IPS-18c (cell line): ENCODE data around the gene KLHL40.

Experiments used
- H3K4me3 ChIP-seq: 2 replicates; pipeline ENCODE4 v1.7.0; 2013; ENCODE audit warnings: low read depth, mild to moderate bottlenecking, low read length, moderate library complexity; ENCODE audit not compliant: insufficient read depth
- H3K9me3 ChIP-seq: one replicate; pipeline ENCODE4 v1.6.1; 2013; ENCODE audit warnings: mild to moderate bottlenecking, low read length, moderate library complexity; ENCODE audit not compliant: control insufficient read depth, insufficient read depth

Gene KLHL40

DNA sequence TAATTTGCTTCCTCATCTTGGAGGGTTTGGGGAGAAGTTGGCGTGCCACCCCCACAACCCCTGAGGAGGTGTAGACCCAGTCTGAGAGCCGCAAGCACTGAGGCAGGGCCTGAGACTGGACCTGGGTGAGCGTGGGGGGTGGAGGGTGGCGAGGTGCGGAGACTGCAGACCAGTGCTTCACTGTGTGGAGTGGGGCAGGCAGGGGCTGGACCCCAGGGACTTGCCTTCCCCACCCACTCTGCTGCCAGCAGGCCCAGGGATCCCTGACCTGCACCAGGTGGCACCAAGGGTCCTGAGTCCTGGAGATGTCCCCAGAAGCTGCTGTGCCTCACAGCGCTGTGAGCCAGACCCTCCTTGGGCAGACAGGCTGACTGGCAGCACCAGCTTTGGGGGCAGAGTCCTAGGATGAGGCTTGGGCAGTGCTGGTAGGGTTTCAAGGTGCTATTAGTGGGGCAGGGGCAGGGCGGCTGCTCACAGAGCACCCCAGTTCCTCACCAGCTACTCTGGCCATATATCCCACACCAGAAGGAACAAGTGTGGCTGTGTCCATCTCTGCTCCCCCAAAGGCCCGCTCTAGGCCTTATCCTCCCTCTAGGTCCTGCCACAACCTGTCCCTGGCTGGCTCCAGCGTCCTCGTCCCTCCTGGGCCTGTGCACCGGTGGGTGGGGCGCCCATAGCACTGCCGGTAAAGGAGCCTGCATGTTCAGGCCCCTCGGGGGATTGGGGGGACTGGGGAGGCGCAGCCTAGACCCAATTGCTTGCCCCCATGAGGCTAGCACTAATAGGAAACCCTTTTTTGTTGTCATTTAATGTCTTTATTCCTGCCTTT is 20.1 kb upstream of the KLHL40 start:
- no peak overlapping the region for H3K4me3 ChIP-seq
- no peaks in the 10 kb centered on the region for H3K9me3 ChIP-seq

DNA sequence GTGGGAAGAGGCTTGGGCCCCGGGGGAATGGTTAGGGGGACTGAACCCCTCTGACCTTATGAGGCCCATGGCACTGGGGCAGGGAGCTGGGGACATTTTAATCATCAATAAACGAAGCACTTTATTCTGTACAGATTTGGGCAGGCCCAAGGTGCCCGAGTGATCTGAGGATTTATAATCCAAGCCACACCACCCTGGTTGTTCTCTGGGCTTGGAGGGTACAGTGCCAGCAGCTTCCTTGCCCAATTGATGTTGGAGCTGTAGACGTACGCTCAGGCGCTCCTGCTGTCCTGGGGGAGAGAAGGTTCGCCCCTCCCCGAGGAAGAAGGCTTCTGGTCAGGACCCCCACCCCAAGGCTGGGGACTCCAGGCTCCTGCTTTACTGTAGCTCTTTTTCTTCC is 19.3 kb upstream of the KLHL40 start:
- Histone ChIP-seq H3K4me3 (no peak overlapping the region), H3K9me3 (peaks cover 2% of the 10 kb centered on the region)

DNA sequence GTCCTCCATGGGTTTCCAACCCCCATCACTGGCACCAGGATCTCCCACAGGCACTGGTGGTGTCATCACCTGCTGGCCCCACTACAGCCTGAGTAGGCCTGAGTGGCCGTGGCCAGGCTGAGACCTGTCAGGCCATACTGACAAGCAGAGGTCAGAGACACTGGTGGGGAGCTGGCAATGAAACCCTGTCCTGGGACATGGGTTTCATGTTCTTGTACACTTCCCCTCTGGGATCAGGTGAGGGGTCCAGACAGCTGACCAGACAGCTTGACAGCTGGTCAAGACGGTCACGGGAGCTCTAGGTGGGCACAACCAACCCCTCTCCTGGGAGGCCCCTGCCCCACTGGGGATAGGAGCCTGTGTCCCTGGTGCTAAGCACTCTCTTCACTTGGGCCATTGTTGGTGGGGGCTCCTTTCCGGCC is 18.7 kb upstream of the KLHL40 start:
- peaks cover 2% of the 10 kb centered on the region for H3K9me3 ChIP-seq
- H3K4me3 ChIP-seq: no peak overlapping the region

DNA sequence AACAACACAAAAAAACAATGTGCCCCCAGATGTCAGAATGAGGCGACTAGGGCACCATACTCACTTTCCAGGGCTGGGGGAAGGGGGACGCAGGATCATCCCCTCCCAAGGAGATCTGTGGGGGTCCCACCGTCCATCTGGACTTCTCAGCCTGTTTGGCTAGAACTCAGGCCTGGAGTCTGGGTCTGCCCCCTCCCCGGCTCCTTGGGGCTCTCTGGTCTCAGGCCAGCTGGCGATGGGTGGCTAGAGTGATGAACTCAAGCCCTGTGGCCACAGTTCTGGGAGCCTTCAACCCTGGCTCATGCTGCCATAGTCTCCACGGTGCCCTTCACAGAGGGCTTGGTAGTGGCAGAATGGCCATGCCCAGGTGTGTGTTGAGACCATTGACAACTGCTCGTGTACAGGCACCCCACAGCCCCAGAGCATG is 18.2 kb upstream of the KLHL40 start:
- Histone ChIP-seq H3K4me3 (no peak overlapping the region), H3K9me3 (peaks cover 2% of the 10 kb centered on the region)

DNA sequence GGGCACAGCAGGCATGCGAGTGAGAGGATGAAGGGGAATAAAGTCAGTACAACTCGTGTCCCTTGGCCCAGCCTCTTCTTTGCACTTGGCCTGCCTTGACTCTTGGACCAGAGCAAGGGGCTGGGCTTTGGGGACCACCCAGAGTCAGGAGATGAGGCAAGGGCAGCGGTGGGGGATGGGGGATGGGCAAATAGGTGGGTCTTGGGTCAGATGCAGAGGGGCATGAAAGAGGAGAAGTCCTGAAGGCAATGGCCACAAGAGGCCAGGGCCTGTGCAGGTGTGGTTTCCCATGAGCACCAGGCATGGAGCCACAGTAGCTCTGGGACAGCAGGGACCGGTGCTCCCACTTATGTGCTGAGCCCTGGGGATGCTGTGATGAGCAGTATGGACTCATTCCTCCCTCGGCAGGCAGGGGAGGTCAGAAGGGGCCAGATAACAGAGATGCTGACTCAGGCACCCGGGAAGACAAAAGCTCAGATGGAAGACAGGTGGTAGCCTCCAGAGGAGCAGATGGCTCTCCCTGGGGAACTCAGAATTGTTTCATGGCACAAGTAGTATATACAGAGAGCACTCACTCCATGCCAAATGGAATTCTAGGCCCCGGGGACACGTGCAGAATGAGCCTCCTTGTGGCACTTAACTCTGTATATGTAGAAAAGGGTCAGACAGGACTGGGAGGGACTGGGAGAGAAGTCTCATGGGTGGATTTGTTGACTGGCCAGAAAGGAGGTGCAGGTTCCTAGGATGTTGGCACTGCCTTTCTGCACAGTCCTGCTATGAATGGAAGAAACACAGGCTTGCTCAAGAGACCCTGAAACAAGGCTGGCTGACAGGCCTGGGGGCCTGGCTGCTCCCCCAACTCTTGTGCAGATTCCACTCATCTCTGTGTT is 17.6 kb upstream of the KLHL40 start:
- Histone ChIP-seq H3K4me3 (no peak overlapping the region), H3K9me3 (peaks cover 2% of the 10 kb centered on the region)

DNA sequence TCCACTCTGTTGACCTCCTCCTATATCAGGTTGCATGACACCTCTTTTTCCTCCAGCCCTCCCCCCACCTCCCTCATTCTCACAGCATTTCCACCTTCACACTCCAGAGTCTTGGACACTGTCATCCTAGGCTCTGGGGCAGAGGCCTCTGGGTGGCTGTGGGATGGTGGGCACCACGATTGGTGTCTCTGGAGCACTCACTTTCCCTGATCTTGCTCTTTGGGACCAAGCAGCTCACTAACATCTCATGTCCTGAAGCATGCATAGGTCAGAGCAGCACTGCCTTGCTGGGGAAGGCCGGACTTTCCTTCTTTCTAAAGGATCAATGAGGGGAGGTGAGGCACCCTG is 16.9 kb upstream of the KLHL40 start:
- Histone ChIP-seq H3K4me3 (no peak overlapping the region), H3K9me3 (peaks cover 2% of the 10 kb centered on the region)

DNA sequence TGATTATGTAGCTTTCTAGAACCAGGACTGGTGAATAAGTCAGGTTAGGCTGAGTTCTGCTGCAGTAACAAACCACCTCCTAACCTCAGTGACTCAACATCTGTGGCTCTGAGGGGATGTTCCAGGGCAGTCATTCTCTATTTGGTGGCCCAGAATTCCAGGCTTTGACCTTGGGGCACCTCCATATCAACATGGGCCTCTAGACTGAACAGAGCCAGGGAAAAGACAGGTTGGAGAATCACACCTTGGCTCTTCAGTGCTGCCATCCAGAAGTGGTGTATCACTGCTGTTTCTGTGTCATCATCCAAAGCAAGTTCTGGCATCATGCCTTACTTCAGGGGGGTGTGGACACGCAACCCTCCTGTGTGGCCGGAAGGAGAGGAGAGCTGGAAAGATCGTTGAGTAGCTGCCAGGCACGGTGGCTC is 16.5 kb upstream of the KLHL40 start:
- H3K9me3 ChIP-seq: peaks cover 2% of the 10 kb centered on the region
- H3K4me3 ChIP-seq: no peak overlapping the region

DNA sequence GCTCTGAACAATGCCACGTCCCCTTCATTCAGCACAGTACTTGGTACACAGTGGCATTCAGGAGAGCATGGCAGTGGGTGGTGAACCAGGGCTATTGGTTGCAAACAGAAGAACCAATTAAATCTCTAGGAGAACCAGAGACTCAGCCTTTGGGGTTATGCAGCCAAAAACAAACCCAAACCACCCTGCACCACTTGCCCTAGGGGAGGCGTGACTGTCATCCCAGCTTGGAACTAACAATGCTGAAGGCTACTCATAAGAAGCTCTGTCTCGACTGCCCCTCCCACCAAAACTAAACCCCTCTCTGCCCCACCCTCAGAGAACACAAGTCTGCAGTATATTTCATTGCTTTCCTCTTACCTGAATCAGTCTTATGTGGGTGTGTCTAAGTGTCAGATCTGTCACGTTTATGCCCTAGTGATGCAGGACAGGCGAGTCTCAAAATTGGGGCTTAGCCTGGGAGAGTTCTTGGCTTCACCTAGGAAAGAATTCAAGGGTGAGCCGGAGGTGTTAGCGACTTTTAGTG is 15.2 kb upstream of the KLHL40 start:
- Histone ChIP-seq H3K4me3 (no peak overlapping the region), H3K9me3 (peaks cover 2% of the 10 kb centered on the region)

DNA sequence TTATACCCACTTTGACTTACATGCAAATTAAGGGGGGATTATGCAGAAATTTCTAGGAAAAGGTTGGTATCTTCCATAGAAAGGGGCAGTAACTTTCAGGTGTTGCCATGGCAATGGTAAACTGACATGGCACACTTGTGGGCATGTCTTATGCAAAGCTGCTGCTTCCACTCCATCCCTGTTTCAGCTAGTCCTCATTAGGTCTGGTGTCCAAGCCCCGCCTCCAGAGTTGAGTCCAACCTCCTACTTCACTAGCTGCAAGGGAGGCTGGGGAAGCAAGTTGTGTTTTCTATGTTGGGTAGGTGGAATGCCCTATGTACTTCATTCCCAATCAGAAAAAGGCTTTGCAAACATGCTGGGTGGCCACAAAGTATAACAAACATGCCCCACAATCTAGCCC is 14.7 kb upstream of the KLHL40 start:
- Histone ChIP-seq H3K4me3 (no peak overlapping the region), H3K9me3 (peaks cover 2% of the 10 kb centered on the region)

DNA sequence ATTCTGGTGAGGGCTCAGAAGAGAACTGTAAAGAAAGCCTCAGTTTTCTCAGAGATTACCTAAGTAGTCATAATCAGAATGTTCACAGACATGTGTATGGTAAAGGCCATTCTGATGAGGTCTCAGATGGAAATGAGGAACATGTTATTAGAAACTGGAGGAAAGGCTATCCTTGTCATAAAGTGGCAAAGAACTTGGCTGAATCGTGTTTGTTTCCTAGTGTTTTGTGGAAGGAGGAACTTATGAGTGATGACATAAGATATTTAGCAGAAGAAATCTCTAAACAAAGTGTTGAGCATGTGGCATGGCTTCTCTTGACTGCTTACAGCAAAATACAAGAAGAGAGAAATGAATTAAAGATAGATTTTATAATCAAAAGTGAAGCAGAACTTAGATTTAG is 12.8 kb upstream of the KLHL40 start:
- no peak overlapping the region for H3K4me3 ChIP-seq
- peaks cover 2% of the 10 kb centered on the region for H3K9me3 ChIP-seq

DNA sequence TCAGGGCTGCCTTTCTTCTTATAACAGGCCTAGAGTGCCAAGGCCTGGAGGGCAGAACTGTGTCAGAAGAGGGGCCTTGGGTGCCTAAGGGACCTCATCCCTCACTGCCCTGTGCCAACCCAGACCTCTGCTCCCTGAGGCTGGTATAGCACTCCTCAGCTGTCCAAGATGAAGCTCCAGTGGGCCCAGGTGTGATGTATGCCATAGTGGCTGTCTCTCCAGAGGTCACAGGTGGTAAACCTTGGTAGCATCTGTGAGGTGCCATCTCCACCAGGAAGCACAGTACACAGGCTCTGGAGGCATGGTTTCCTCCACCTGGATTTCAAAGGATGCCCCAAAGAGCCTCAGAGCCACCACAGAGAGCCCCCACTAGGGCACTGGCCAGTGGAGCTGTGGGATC is 12.3 kb upstream of the KLHL40 start:
- H3K9me3 ChIP-seq: peaks cover 2% of the 10 kb centered on the region
- no peak overlapping the region for H3K4me3 ChIP-seq

DNA sequence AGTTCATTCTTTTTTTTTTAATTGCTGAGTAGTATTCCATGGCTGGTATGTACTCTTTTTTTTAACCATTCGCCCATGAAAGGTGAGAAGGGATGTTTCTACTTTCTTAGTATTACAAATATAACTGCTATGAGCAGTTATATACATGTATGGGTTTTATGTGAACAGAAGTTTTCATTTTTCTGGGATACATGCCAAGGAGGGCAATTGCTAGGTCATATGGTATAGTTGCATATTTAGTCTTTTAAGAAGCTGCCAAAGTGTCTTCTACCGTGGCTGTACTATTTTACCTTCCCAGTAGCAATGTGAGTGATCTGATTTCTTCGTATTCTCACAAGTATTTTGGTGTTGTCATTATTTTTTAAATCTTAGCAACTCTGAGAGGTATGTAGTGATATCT is 11.2 kb upstream of the KLHL40 start:
- no peak overlapping the region for H3K4me3 ChIP-seq
- H3K9me3 ChIP-seq: peaks cover 2% of the 10 kb centered on the region

DNA sequence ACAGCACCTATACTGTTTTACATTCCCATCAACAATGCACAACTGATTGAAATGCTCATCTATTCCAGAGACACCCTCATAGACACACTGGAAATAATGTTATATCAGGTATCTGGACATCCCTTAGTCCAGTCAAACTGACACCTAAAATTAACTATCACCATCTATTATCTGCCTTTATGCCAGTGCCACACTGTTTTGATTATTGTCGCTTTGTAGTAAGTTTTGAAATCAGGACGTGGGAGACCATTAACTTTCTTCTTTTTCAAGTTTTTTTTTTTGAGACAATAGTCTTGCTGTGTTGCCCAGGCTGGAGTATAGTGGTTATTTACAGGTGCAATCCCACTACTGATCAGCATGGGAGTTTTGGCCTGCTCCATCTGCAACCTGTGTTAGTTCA is 9.4 kb upstream of the KLHL40 start:
- no peak overlapping the region for H3K4me3 ChIP-seq
- no peaks in the 10 kb centered on the region for H3K9me3 ChIP-seq

DNA sequence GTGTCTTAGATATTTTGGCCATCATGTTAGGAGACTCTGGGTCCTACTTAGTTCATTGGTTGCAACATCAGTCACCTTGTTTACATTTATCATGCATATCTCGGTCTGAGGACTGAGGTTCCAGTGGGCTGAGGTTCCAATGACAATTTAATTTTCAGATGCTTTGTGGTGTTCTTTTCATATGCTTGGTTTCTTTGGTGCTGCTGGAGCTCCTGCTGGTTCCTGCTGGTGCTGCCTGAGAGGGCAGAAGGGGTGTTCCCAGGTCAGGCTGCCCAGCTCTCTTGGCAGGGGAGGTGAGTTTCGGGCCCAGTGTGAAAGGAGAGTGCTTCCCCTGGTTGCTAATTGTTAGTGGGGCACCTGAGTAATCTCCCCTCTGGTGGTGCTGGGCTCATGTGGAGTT is 6.9 kb upstream of the KLHL40 start:
- Histone ChIP-seq H3K9me3 (no peaks in the 10 kb centered on the region), H3K4me3 (no peak overlapping the region)

DNA sequence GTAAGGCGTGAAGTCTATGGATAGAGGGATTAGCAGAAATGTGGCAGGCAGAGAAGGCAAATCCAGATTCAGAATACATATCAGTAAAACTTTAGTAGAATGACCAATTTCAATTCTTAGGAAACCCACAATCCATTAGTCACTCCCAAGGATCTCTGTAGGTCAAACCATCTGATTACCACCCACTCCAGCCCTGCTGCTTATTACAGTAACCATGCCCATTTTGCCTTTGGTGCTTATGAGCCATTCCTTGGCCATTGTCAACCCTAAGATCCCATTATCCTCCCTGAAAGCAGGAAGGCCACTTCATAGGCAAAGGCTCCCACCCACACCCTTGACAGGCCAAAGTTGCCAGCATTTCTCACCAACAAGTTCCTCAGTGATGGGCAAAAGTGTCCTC is 5.1 kb upstream of the KLHL40 start:
- no peak overlapping the region for H3K4me3 ChIP-seq
- H3K9me3 ChIP-seq: no peaks in the 10 kb centered on the region

DNA sequence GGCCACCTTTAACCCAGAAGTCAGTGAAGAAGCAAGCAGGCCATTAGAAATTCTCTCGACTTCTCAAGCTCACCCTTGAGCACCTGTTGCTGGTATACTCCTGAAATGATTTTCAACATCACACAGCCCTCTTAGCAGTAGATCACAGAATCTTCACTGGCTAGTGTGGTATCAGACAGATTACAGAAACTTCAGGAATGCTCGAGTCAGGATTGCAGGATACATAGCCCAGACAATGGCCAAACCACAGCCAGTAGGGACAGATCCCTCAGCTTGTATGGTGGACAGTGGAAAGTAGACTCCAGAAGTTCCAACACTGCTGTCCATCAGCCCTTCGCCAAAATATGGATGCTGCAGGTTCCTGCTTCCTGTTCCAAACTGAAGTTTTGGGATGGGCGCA is 4.5 kb upstream of the KLHL40 start:
- Histone ChIP-seq H3K9me3 (no peaks in the 10 kb centered on the region), H3K4me3 (no peak overlapping the region)

DNA sequence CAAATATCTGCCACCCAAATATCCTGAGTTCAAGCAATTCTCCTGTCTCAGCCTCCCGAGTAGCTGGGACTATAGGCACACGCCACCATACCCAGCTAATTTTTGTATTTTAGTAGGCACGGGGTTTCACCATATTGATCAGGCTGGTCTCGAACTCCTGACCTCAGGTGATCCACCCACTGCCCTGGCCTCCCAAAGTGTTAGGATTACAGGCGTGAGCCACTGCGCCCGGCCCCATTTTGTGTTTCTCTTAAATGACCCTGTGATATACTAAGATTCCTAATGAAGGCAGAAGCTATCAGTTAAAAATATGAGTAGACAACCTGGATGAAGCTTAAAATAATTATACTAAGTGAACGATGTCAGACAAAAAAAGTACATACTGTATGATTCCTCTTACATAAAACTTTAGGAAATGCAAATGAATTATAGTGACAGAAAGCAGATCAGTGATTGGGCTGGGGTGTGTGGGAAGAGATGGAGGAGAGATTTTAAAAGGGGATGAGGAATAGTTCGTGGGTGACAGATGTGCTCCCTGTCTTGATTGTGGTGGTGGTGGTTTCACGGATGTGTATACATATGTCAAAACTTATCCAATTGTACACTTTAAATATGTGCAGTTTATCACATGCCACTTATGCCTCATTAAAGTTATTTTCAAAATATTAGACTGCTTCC is 3.8 kb upstream of the KLHL40 start:
- no peaks in the 10 kb centered on the region for H3K9me3 ChIP-seq
- H3K4me3 ChIP-seq: no peak overlapping the region
